GM15510 (cell line): Measurements from ENCODE around the gene USP12.

Experiments used
- POLR2A ChIP-seq: IDR thresholded peaks from 3 replicates; pipeline ENCODE4 v1.6.1; 2011; ENCODE audit warnings: borderline replicate concordance; ENCODE audit not compliant: insufficient read length; ENCODE audit errors: extremely low read depth

The USP12 gene

GRCh38 chr13:27171244-27171826, at the start of gene USP12:
Gene USP12, minus strand, starts transcription at chr13:27171811. Its CDS starts 172 bp downstream, at chr13:27171639.
- peak; percentile 65 for TF ChIP-seq POLR2A

GRCh38 chr13:27219611-27220010, 48.0 kb upstream of the USP12 start:
- TF ChIP-seq POLR2A = no peak

GRCh38 chr13:27211771-27212364, 40.3 kb upstream of the USP12 start:
- TF ChIP-seq POLR2A = no peak

- TF ChIP-seq POLR2A = no peak
Observed at GRCh38 chr13:27211271-27211670, 39.7 kb upstream of the USP12 start.

- no peak for TF ChIP-seq POLR2A
Observed at GRCh38 chr13:27208514-27208913, 36.9 kb upstream of the USP12 start.

GRCh38 chr13:27203854-27204253, 32.2 kb upstream of the USP12 start:
- TF ChIP-seq POLR2A = no peak

- no peak for TF ChIP-seq POLR2A
Observed at GRCh38 chr13:27203186-27203585, 31.6 kb upstream of the USP12 start.

GRCh38 chr13:27201661-27202060, 30.1 kb upstream of the USP12 start:
- no peak for TF ChIP-seq POLR2A

GRCh38 chr13:27200413-27201070, 28.9 kb upstream of the USP12 start:
- TF ChIP-seq POLR2A = no peak

GRCh38 chr13:27199696-27200095, 28.1 kb upstream of the USP12 start:
- TF ChIP-seq POLR2A = no peak

- TF ChIP-seq POLR2A = no peak
Observed at GRCh38 chr13:27199211-27199610, 27.6 kb upstream of the USP12 start.

- no peak for TF ChIP-seq POLR2A
Observed at GRCh38 chr13:27194895-27195764, 23.5 kb upstream of the USP12 start.

- no peak for TF ChIP-seq POLR2A
Observed at GRCh38 chr13:27194209-27194608, 22.6 kb upstream of the USP12 start.

GRCh38 chr13:27193496-27193895, 21.9 kb upstream of the USP12 start:
- no peak for TF ChIP-seq POLR2A

- TF ChIP-seq POLR2A = no peak
Observed at GRCh38 chr13:27192973-27193372, 21.4 kb upstream of the USP12 start.
